BE2C (cell line): ENCODE measurements around the gene GJB1.

Experiments
- DNase-seq: peaks from one replicate; pipeline ENCODE4 v3.0.0-alpha.2; 2020
- H3K27me3 ChIP-seq: fragments of 250-450 bp; sonication (Bioruptor Pico); 2 replicates; pipeline ENCODE4 v1.5.1; 2020; ENCODE audit warnings: mild to moderate bottlenecking
- H3K36me3 ChIP-seq: fragments of 250-450 bp; sonication (Bioruptor Pico); 2 replicates; pipeline ENCODE4 v1.5.1; 2020; ENCODE audit warnings: mild to moderate bottlenecking
- H3K4me1 ChIP-seq: fragments of 250-450 bp; sonication (Bioruptor Pico); 2 replicates; pipeline ENCODE4 v1.5.1; 2020
- H3K4me3 ChIP-seq: 2 replicates; pipeline ENCODE4 v1.5.1; 2011; ENCODE audit warnings: low read depth, low read length
- H3K9me3 ChIP-seq: fragments of 250-450 bp; sonication (Bioruptor Pico); 2 replicates; pipeline ENCODE4 v1.5.1; 2020
- CTCF ChIP-seq: IDR thresholded peaks from 2 replicates; pipeline ENCODE4 v1.5.1; 2012; ENCODE audit warnings: mild to moderate bottlenecking, low read depth, low read length

GJB1 gene

GRCh38 chrX:71191248-71191647 lies 31.8 kb upstream of the GJB1 start:
- no peak for DNase-seq
- H3K27me3 ChIP-seq: no peaks in the 10 kb centered on the region
- H3K4me1 ChIP-seq: no peaks in the 10 kb centered on the region
- no peaks in the 10 kb centered on the region for H3K36me3 ChIP-seq
- H3K9me3 ChIP-seq: no peaks in the 10 kb centered on the region
- TF ChIP-seq CTCF: no peak
- no peak overlapping the region for H3K4me3 ChIP-seq

- H3K4me3 ChIP-seq: no peak overlapping the region
- H3K9me3 ChIP-seq: no peaks in the 10 kb centered on the region
- no peaks in the 10 kb centered on the region for H3K27me3 ChIP-seq
- no peak for DNase-seq
- H3K4me1 ChIP-seq: no peaks in the 10 kb centered on the region
- no peaks in the 10 kb centered on the region for H3K36me3 ChIP-seq
- TF ChIP-seq CTCF: no peak
These were observed 26.9 kb upstream of the GJB1 start for GRCh38 chrX:71195964-71196649.

- no peak overlapping the region for H3K4me3 ChIP-seq
These were observed 25.0 kb upstream of the GJB1 start for GRCh38 chrX:71198066-71198465.

GRCh38 chrX:71199252-71200008 lies 23.6 kb upstream of the GJB1 start:
- Histone ChIP-seq H3K4me1 (no peaks in the 10 kb centered on the region), H3K36me3 (no peaks in the 10 kb centered on the region), H3K27me3 (no peaks in the 10 kb centered on the region), H3K4me3 (no peak overlapping the region), H3K9me3 (no peaks in the 10 kb centered on the region)
- no peak for TF ChIP-seq CTCF
- no peak for DNase-seq

More at GRCh38 chrX:71198066-71198465, 25.0 kb upstream of the GJB1 start:
- H3K9me3 ChIP-seq: no peaks in the 10 kb centered on the region
- TF ChIP-seq CTCF: no peak
- no peaks in the 10 kb centered on the region for H3K36me3 ChIP-seq
- no peak for DNase-seq
- no peaks in the 10 kb centered on the region for H3K4me1 ChIP-seq
- H3K27me3 ChIP-seq: no peaks in the 10 kb centered on the region

- Histone ChIP-seq H3K4me1 (no peaks in the 10 kb centered on the region), H3K4me3 (no peak overlapping the region), H3K9me3 (no peaks in the 10 kb centered on the region), H3K36me3 (no peaks in the 10 kb centered on the region), H3K27me3 (no peaks in the 10 kb centered on the region)
- TF ChIP-seq CTCF: no peak
- DNase-seq: no peak
These were observed 12.2 kb upstream of the GJB1 start for GRCh38 chrX:71210816-71211215.

- no peak for TF ChIP-seq CTCF
- no peak for DNase-seq
- no peaks in the 10 kb centered on the region for H3K4me1 ChIP-seq
- no peaks in the 10 kb centered on the region for H3K27me3 ChIP-seq
- H3K9me3 ChIP-seq: no peaks in the 10 kb centered on the region
- H3K4me3 ChIP-seq: no peak overlapping the region
- no peaks in the 10 kb centered on the region for H3K36me3 ChIP-seq
These were observed 10.5 kb upstream of the GJB1 start for GRCh38 chrX:71212536-71212935.
